Ovary (tissue), 9 donors: Measurements from ENCODE around the gene CACNA2D4. TPM values are rescaled to one million over a fixed set of nuclear protein-coding genes. Genes with fewer than 3 reads are reported as not detected.

Experiments used
- DNase-seq, 5 donors: peaks; one replicate each; pipeline ENCODE4 v3.0.0-alpha.2; 2019 to 2020
- H3K27ac ChIP-seq, 2 donors: fragments of 200-600 bp; one replicate each; pipeline versions ENCODE4 v1.5.1 to v1.8.0; 2019 to 2022
- H3K27me3 ChIP-seq: fragments of 200-600 bp; one replicate; pipeline ENCODE4 v1.8.0; 2022
- H3K36me3 ChIP-seq: fragments of 200-600 bp; sonication (generic); one replicate; pipeline ENCODE4 v1.5.1; 2019
- H3K4me1 ChIP-seq: one replicate; pipeline ENCODE4 v1.8.1; 2013; ENCODE audit warnings: mild to moderate bottlenecking, moderate library complexity; ENCODE audit not compliant: insufficient read depth
- H3K4me3 ChIP-seq: fragments of 200-600 bp; sonication (generic); one replicate; pipeline ENCODE4 v1.5.1; 2017
- H3K9me3 ChIP-seq, 2 donors: fragments of 200-600 bp in 1 of 2; sonication (generic) in 1 of 2; one replicate each; pipeline versions ENCODE4 v1.5.1 to v1.8.1; 2013 to 2019; ENCODE audit warnings: mild to moderate bottlenecking in 1 of 2, moderate library complexity in 1 of 2
- CTCF ChIP-seq, 3 donors: fragments of 450-650 bp in 2 of 3; fragments of 200-600 bp in 1 of 3; IDR thresholded peaks; one replicate each; pipeline versions ENCODE4 v1.5.1 to v1.8.0; 2016 to 2022; ENCODE audit warnings: antibody characterized with exemption in 3 of 3, mild to moderate bottlenecking in 1 of 3
- EP300 ChIP-seq: sonication (generic); formaldehyde crosslinking; IDR thresholded peaks from one replicate; pipeline ENCODE4 v1.6.1; 2017; ENCODE audit warnings: antibody characterized with exemption
- POLR2A ChIP-seq: fragments of 450-650 bp; IDR thresholded peaks from one replicate; pipeline ENCODE4 v1.6.1; 2017; ENCODE audit warnings: antibody characterized with exemption, mild to moderate bottlenecking, moderate library complexity
- WGBS, 3 donors: extraction: QIAGEN DNeasy Blood & Tissue Kit in 1 of 3; methylation state at CpG; one replicate each; pipeline versions ENCODE4 v1.1.5 to v1.1.7; 2013 to 2017; 5-methylcytosine and 5-hydroxymethylcytosine counted together
- intact Hi-C, 4 donors: fragments of 100-400 bp; cut with DNase I; formaldehyde crosslinking; loops; one replicate each; pipeline versions ENCODE4 v1.11.0 to v1.15.1; 2022 to 2023
- polyA plus RNA-seq, 2 donors: library from polyadenylated mRNA; stranded (reverse); fragments of 200-250 nt in 1 of 2; fragments of 350-450 nt in 1 of 2; fragmentation: Illumina TruSeq in 1 of 2; extraction: RNeasy Lipid Tissue Mini Kit (QIAGEN cat#74804) in 1 of 2; gene quantifications; one replicate each; pipeline ENCODE4 v1.2.3, GENCODE V29; 2013 to 2014
- total RNA-seq, 7 donors: library from RNA; depleted of rRNA in 2 of 7; stranded (reverse); fragments of >200 nt in 2 of 7; fragmentation: NEBNext Ultra II Directional in 3 of 7; extraction: Animal tissue kit (Norgen Biotek cat#: 25700) in 3 of 7; gene quantifications; one replicate each; pipeline versions ENCODE4 v1.1.0 to v1.2.4, GENCODE V29; 2016 to 2023
- donor health status: DM: no; HTN: no; CAD: no; lungs with moderate emphysema.
- donor health status: DM: no; HTN: no; CAD: no.
- donor health status: Bipolar disorder and iron deficiency.
- donor health status: DM: yes; HTN: yes; CAD: no.
- donor health status: DM: no; HTN: no; CAD: no.
- donor health status: DM: yes; HTN: yes; CAD: no.

The CACNA2D4 gene
- total and polyA plus RNA-seq, 9 donors = 2.1 to 6.8 (median 3.2) TPM

GRCh38 chr12:1844223-1844622, 74.2 kb downstream of the CACNA2D4 start:
- TF ChIP-seq CTCF (IDR thresholded peaks at IDR 0.05) = no peak
- no peak for TF ChIP-seq EP300
- no peak for TF ChIP-seq POLR2A
- 59 to 66% (median 65%) methylated on average over 10 of the region's 10 CpGs for WGBS, 3 donors
- no peaks in the 10 kb centered on the region for H3K9me3 ChIP-seq
- no peak overlapping the region for H3K4me3 ChIP-seq
- no peaks in the 10 kb centered on the region for H3K36me3 ChIP-seq
- no peaks in the 10 kb centered on the region for H3K4me1 ChIP-seq
- H3K27ac ChIP-seq = no peak overlapping the region
- H3K27me3 ChIP-seq = no peaks in the 10 kb centered on the region
- intact Hi-C loops = no loop called here
- peak in 1 of 5 donors; percentile 4 for DNase-seq

DNA sequence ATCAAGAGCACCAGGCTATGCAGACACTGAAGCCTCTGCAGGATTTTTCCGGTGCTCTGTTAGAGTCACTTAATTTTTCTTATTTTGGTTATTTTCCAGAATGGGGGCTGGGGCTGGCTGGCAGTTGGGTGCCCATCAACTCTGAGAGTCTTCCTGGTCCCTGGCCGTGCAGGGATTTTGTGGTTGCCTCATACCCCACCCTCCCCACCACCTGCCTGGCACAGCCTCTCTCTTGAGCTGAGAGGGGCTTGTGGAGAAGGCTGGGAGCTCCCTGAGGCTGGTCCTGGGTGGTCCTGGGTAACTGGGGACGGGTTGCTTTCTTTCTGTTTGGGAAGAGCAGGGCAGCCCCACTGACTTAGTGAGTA, 74.8 kb downstream of the CACNA2D4 start:
- no peak overlapping the region for H3K4me3 ChIP-seq
- no peaks in the 10 kb centered on the region for H3K9me3 ChIP-seq
- peak in 1 of 5 donors; percentile 8 for DNase-seq
- H3K27ac ChIP-seq = no peak overlapping the region
- TF ChIP-seq EP300 (no peak), POLR2A (no peak), CTCF (IDR thresholded peaks at IDR 0.05) (no peak)
- H3K36me3 ChIP-seq = no peaks in the 10 kb centered on the region
- intact Hi-C loops = no loop called here
- H3K4me1 ChIP-seq = no peaks in the 10 kb centered on the region
- WGBS, 3 donors = 53 to 57% (median 54%) methylated on average over 3 of the region's 3 CpGs
- H3K27me3 ChIP-seq = no peaks in the 10 kb centered on the region

- WGBS, 3 donors = 58 to 63% (median 61%) methylated on average over 16 of the region's 16 CpGs
- intact Hi-C loops = no loop called here
- Histone ChIP-seq H3K4me1 (no peaks in the 10 kb centered on the region), H3K27ac (no peak overlapping the region), H3K4me3 (no peak overlapping the region), H3K27me3 (no peaks in the 10 kb centered on the region), H3K36me3 (no peaks in the 10 kb centered on the region), H3K9me3 (no peaks in the 10 kb centered on the region)
- TF ChIP-seq CTCF (IDR thresholded peaks at IDR 0.05) = no peak
- TF ChIP-seq EP300 = no peak
- TF ChIP-seq POLR2A = no peak
- DNase-seq = peak in 2 of 5 donors; percentile 1 to 5
Observed at GRCh38 chr12:1842905-1843640, 75.4 kb downstream of the CACNA2D4 start.

DNA sequence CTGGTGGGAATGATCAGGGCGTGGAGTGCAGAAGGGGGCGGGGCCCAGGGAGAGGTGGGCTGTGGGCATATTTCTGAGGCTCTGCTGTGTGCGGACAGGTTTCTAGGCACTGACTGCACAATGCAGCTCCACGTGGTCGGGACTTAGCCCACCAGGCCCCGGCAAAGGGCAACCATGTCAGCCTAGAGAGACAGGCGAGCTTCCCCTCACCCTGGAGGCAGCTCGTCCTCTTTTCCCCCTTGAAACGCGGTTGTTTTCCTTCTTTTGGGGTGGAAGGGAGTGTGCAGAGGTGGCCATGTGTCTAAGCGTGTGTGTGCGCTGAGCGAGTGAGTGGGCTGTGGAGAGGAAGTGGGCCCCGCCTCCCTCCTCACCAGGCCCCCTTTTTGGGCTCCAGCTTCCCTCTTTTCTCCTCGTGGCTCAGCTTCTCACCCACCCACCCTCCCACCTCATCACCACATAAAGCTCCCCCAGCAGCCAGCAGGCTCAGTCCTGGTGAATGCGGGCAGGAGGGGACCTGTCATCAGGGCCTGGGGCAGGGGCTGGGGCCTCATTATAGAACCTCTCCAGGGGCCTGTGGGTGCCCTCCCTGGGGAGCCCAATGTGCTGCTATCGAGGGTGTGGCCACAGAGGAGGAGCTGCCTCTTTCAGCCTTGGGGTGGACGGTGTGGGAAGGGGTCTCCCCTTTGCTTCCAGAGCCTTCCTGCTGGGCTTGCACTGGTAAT, 76.1 kb downstream of the CACNA2D4 start:
- DNase-seq = peak in 2 of 5 donors; percentile 5 to 9
- no peak overlapping the region for H3K27ac ChIP-seq
- intact Hi-C loops = no loop called here
- H3K4me3 ChIP-seq = no peak overlapping the region
- H3K27me3 ChIP-seq = no peaks in the 10 kb centered on the region
- no peaks in the 10 kb centered on the region for H3K36me3 ChIP-seq
- TF ChIP-seq EP300 = no peak
- TF ChIP-seq CTCF (IDR thresholded peaks at IDR 0.05) = no peak
- TF ChIP-seq POLR2A = no peak
- no peaks in the 10 kb centered on the region for H3K4me1 ChIP-seq
- no peaks in the 10 kb centered on the region for H3K9me3 ChIP-seq
- 68 to 71% (median 71%) methylated on average over 18 of the region's 18 CpGs for WGBS, 3 donors
